Mononuclear cell (primary cell): ENCODE data around the gene SEC23A. TPM values are rescaled to one million over a fixed set of nuclear protein-coding genes. Genes with fewer than 3 reads are reported as not detected.

Source experiments
- H3K27me3 ChIP-seq: 2 replicates; pipeline ENCODE4 v1.6.0; 2011; ENCODE audit warnings: low read length, control low read depth; ENCODE audit not compliant: insufficient read depth
- H3K4me1 ChIP-seq: 2 replicates; pipeline ENCODE4 v1.5.1; 2011; ENCODE audit warnings: mild to moderate bottlenecking, low read length, control low read depth; ENCODE audit not compliant: insufficient read depth
- H3K4me3 ChIP-seq: 2 replicates; pipeline ENCODE4 v1.5.1; 2011; ENCODE audit warnings: mild to moderate bottlenecking, low read length, moderate library complexity
- H3K9me3 ChIP-seq: 2 replicates; pipeline ENCODE4 v1.5.1; 2011; ENCODE audit warnings: low read depth, mild to moderate bottlenecking, control low read depth, low read length
- total RNA-seq: library from RNA; depleted of rRNA; stranded (reverse); fragments of >200 nt; gene quantifications from one replicate; pipeline ENCODE4 v1.2.3, GENCODE V29; 2012

The SEC23A gene
- total RNA-seq, 1 donor = 110 TPM

GRCh38 chr14:38993981-38994380 is 109.1 kb downstream of the SEC23A start:
- Histone ChIP-seq H3K27me3 (no peaks in the 10 kb centered on the region), H3K4me3 (no peak overlapping the region)

GRCh38 chr14:38992067-38992844 is 110.8 kb downstream of the SEC23A start:
- Histone ChIP-seq H3K9me3 (no peaks in the 10 kb centered on the region), H3K4me1 (peaks cover 6% of the 10 kb centered on the region), H3K27me3 (no peaks in the 10 kb centered on the region), H3K4me3 (no peak overlapping the region)

More at GRCh38 chr14:38993981-38994380, 109.1 kb downstream of the SEC23A start:
- H3K4me1 ChIP-seq = peaks cover 6% of the 10 kb centered on the region
- no peaks in the 10 kb centered on the region for H3K9me3 ChIP-seq

GRCh38 chr14:38991299-38991698 is 111.7 kb downstream of the SEC23A start:
- H3K4me3 ChIP-seq = no peak overlapping the region
- H3K4me1 ChIP-seq = peaks cover 6% of the 10 kb centered on the region
- H3K9me3 ChIP-seq = no peaks in the 10 kb centered on the region
- no peaks in the 10 kb centered on the region for H3K27me3 ChIP-seq

- H3K4me1 ChIP-seq = peaks cover 6% of the 10 kb centered on the region
- H3K27me3 ChIP-seq = no peaks in the 10 kb centered on the region
- H3K4me3 ChIP-seq = no peak overlapping the region
- no peaks in the 10 kb centered on the region for H3K9me3 ChIP-seq
Measured at GRCh38 chr14:38989922-38990546, 113.0 kb downstream of the SEC23A start.

GRCh38 chr14:38987781-38988180 is 115.3 kb downstream of the SEC23A start:
- Histone ChIP-seq H3K4me3 (no peak overlapping the region), H3K4me1 (peaks cover 6% of the 10 kb centered on the region), H3K27me3 (no peaks in the 10 kb centered on the region), H3K9me3 (no peaks in the 10 kb centered on the region)

- no peaks in the 10 kb centered on the region for H3K4me1 ChIP-seq
- H3K27me3 ChIP-seq = no peaks in the 10 kb centered on the region
- H3K4me3 ChIP-seq = no peak overlapping the region
- no peaks in the 10 kb centered on the region for H3K9me3 ChIP-seq
Measured at GRCh38 chr14:38982837-38983236, 120.2 kb downstream of the SEC23A start.

- Histone ChIP-seq H3K4me1 (no peaks in the 10 kb centered on the region), H3K9me3 (no peaks in the 10 kb centered on the region), H3K27me3 (no peaks in the 10 kb centered on the region), H3K4me3 (no peak overlapping the region)
Measured at GRCh38 chr14:38982278-38982677, 120.8 kb downstream of the SEC23A start.

Other genes starting within 250 kb of the SEC23A start
- 20.4 TPM for gene GEMIN2, start 11.1 kb upstream of the SEC23A start, total RNA-seq
- gene TRAPPC6B, start 67.1 kb upstream of the SEC23A start, total RNA-seq = 8.7 TPM
- 58.0 TPM for gene PNN, start 72.0 kb upstream of the SEC23A start, total RNA-seq
- gene MIA2, start 130.7 kb upstream of the SEC23A start, total RNA-seq = 32.0 TPM